ENCODE measurements around the gene NDUFC1.
"Not testable (repeated sequence)": the region's sequence is repeated elsewhere in the genome, so short reads cannot be mapped to it uniquely, and the experiment has no call there.

The NDUFC1 gene

GRCh38 chr4:139279760-139280620 is 22.3 kb downstream of the NDUFC1 start, which contains the start of gene MGARP:
MGARP (minus strand) TSS chr4:139280225; CDS start chr4:139280158, 67 bp downstream.
- peak; percentile 25 for DNase-seq
- peak; percentile 81 to 90 for ATAC-seq (replicated peaks)
- Mint-ChIP-seq H3K4me1 (peaks cover 14 to 21% of the 10 kb centered on the region in 2 donors), H3K27me3 (peaks cover 27 to 30% of the 10 kb centered on the region in 2 donors), H3K36me3 (peaks cover 7 to 9% of the 10 kb centered on the region in 2 donors), H3K9me3 (peaks cover 4 to 6% of the 10 kb centered on the region in 2 donors), H3K4me3 (peak within 1 kb of the TSS; percentile 84 to 93), H3K27ac (peak within 1 kb of the TSS; percentile 33)

DNA sequence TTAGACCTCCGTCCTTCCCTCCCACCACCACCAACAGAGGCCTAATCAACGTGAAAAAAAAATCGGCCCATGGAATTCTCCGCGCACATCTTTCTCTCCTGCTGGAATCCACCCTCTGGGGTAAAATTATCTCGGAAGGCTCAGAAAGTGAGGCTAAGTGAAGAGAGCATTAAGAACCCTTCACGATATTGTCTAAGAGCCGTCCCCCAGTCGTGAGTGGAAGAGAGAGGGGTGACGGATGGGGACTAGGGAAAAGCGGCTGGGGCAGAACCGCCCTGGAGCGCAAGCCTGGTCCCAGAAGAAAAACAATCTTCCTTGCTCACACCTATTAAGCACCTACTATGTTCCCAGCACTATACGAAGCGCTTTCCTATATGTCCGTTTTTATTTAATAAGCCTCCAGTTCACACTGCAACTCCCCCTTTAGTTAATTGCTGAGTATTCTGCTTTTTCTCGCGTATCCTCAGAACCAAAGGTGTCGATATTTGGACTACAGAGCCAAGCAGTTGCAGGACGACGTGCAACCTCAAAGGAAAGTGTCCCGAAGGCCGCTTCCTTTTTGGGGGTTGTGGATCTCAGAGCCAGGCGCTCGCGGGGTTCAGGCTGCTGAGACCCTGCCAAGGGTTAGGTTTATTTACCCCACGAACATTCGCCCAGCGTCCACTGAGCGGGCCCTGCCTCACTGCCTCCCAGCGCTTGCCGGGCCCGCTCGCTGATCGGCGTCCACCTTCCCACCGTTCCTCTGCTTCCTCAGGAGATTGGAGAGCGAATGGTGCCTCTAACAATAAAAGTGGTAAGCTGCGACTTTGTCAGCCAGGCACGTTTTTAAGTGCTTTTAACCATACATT is 23.1 kb downstream of the NDUFC1 start:
- no peak for DNase-seq
- Mint-ChIP-seq H3K4me3 (peak overlapping the region; percentile 84 to 93), H3K4me1 (peaks cover 14 to 21% of the 10 kb centered on the region in 2 donors), H3K9me3 (peaks cover 0 to 2% of the 10 kb centered on the region in 2 donors), H3K36me3 (peaks cover 0 to 1% of the 10 kb centered on the region in 2 donors), H3K27me3 (peaks cover 27 to 30% of the 10 kb centered on the region in 2 donors), H3K27ac (no peak overlapping the region)
- peak; percentile 56 for ATAC-seq (replicated peaks)

DNA sequence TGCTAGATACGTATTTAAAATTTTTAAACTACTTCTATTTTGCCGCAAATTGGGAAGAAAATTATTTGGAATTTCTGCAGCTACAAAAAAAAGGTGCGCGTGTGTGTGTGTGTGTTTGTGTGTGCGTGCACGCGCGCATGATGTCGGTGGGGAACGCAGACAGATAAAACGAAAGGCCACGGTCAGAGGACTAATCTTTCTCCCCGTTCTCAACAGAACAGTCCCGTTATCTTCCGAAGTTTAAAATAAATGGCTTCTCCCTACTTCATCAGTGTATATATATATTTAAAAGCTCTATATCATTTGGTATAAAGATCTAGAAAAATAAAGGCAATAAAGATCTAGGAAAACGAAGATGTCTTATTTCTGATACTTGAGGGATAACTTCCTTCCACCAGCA is 23.8 kb downstream of the NDUFC1 start:
- peaks cover 14 to 21% of the 10 kb centered on the region in 2 donors for H3K4me1 Mint-ChIP-seq
- H3K4me3 Mint-ChIP-seq = peak overlapping the region; percentile 84 to 93
- no peak overlapping the region for H3K27ac Mint-ChIP-seq
- H3K27me3 Mint-ChIP-seq = peaks cover 27 to 30% of the 10 kb centered on the region in 2 donors
- H3K9me3 Mint-ChIP-seq = no peaks in the 10 kb centered on the region
- DNase-seq (no peak), ATAC-seq (replicated peaks) (no peak)
- H3K36me3 Mint-ChIP-seq = peaks cover 0 to 1% of the 10 kb centered on the region in 2 donors

DNA sequence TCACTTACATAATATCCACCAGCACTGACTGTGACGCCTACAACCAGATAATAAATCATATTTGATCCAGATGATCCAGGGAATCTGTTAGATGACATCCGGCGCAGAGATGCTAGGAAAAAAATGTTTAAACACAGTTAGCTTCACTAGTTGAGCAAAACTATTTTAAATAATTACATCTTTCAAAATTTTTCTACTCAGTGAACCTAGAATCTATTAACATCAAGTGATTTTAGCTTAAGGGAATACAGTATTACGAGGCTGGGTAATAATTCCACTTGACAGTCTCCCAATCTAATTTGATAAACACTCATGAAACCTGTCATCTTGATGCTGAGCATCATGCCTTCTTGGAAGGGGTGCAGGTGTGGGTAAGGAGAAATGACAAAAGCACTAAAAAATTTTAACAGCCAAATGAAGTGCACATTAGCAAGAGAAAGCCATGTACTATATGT is 27.0 kb downstream of the NDUFC1 start:
- no peak overlapping the region for H3K4me3 Mint-ChIP-seq
- no peak overlapping the region for H3K27ac Mint-ChIP-seq
- H3K27me3 Mint-ChIP-seq = peaks cover 23% of the 10 kb centered on the region in 2 donors
- peaks cover 14 to 20% of the 10 kb centered on the region in 2 donors for H3K4me1 Mint-ChIP-seq
- H3K9me3 Mint-ChIP-seq = no peaks in the 10 kb centered on the region
- peaks cover 0 to 1% of the 10 kb centered on the region in 2 donors for H3K36me3 Mint-ChIP-seq
- ATAC-seq (replicated peaks) = no peak
- DNase-seq = no peak

DNA sequence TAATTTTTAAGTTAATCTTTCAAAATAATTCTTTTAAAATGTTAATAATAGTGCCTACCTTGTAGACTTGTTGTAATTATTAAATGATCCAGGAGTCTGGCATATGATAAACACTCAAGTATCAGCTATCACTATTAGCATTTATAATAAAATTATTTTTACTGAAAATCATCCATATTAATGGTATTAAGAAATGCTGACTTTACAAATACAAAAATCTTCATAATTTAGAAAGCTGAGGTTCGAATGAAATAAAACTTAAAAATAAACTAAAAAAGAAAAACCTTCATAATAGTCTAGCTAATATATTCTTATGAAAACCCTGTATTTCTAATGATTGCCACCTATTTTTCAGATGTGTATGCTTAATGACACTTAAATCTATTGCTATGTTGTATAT is 27.5 kb downstream of the NDUFC1 start:
- ATAC-seq (replicated peaks) = no peak
- no peaks in the 10 kb centered on the region for H3K36me3 Mint-ChIP-seq
- peaks cover 9 to 14% of the 10 kb centered on the region in 2 donors for H3K4me1 Mint-ChIP-seq

DNA sequence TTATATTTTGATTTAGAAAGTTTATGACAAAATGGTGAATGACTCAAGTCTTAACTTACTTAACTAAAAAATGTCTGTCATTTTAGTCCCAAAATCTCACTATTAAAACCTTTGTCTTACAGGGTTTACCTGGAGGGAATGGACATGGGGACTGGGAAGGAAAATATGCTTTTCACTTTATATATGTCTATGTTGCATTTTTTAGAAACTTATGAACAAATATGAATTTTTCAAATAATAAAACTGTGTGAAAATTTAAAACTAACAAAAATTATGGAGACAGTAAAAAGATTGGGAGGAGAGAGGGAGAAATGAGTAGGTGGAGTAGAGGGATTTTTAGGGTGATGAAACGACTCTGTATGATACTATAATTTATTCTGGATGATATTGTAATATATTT is 28.4 kb downstream of the NDUFC1 start:
- H3K27ac Mint-ChIP-seq = no peak overlapping the region
- no peak for ATAC-seq (replicated peaks)
- no peak for DNase-seq
- no peaks in the 10 kb centered on the region for H3K9me3 Mint-ChIP-seq
- H3K36me3 Mint-ChIP-seq = no peaks in the 10 kb centered on the region
- H3K4me1 Mint-ChIP-seq = peaks cover 2 to 5% of the 10 kb centered on the region in 2 donors
- peaks cover 9% of the 10 kb centered on the region in 2 donors for H3K27me3 Mint-ChIP-seq
- H3K4me3 Mint-ChIP-seq = no peak overlapping the region

More for the DNA sequence above, 27.5 kb downstream of the NDUFC1 start:
- Mint-ChIP-seq H3K9me3 (no peaks in the 10 kb centered on the region), H3K27ac (no peak overlapping the region), H3K4me3 (no peak overlapping the region), H3K27me3 (peaks cover 18% of the 10 kb centered on the region in 2 donors)
- no peak for DNase-seq

- DNase-seq (no peak), ATAC-seq (replicated peaks) (no peak)
- Mint-ChIP-seq H3K4me1 (peaks cover 15 to 16% of the 10 kb centered on the region in 2 donors), H3K9me3 (no peaks in the 10 kb centered on the region), H3K27ac (no peak overlapping the region), H3K36me3 (no peaks in the 10 kb centered on the region), H3K4me3 (no peak overlapping the region), H3K27me3 (no peaks in the 10 kb centered on the region)
These were observed 35.0 kb downstream of the NDUFC1 start for GRCh38 chr4:139267301-139267700.

DNA sequence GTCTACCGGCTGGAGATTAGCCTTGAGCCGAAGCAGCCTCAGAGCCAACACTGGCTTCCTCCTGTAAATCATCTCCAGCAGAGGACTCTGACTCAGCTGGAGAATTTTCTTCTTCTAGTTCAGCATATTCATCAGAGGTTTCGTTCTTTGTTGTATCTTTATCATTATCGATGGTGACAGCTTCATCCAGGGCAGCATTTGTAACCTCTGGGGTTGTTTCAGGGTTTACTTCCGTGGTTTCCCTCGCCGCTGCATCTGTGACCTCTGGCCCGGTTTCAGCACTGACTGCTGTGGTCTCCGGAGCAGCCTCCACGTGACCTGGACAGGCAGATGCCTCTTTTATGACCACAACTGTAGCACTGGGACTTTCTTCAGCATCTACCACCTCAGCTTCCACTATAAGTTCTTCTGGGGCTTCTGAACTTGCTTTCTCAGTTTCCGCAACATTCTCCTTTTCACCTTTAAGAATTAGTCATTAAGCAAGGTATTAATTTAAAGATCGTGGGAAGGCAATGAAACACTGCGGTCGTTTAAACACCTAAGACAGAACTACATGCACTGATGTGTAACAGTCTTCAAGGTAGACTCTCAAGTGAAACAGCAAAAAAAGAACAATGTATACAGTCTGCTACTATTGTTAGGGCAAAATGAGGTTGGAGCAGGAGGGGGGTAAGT is 35.6 kb downstream of the NDUFC1 start:
- H3K4me1 Mint-ChIP-seq = peaks cover 15 to 16% of the 10 kb centered on the region in 2 donors
- peak overlapping the region; percentile 73 to 79 for H3K4me3 Mint-ChIP-seq
- no peaks in the 10 kb centered on the region for H3K9me3 Mint-ChIP-seq
- DNase-seq = peak; percentile 90
- no peaks in the 10 kb centered on the region for H3K36me3 Mint-ChIP-seq
- ATAC-seq (replicated peaks) = peak; percentile 96 to 97
- no peaks in the 10 kb centered on the region for H3K27me3 Mint-ChIP-seq
- H3K27ac Mint-ChIP-seq = peak overlapping the region; percentile 80

DNA sequence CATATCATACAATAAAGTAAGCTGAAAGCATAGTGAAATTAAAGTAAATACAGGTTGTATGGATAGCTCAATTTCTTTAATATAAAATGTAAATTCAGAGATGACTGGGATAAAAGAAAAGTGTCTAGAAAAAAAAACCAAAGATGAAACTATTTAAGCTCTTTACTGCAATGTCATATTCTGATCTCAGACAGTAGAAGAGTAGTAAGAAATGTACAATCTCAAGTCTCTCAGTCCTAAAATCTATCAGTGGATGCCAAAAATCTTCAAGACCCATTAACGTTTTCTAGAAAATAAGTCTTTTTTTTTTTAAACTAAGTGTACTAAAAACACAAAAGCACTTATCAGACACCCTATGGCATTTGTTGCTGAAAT is 36.1 kb downstream of the NDUFC1 start:
- DNase-seq (no peak), ATAC-seq (replicated peaks) (no peak)
- H3K27me3 Mint-ChIP-seq = no peaks in the 10 kb centered on the region
- peak overlapping the region in 1 of 2 donors; percentile 79 for H3K4me3 Mint-ChIP-seq
- no peak overlapping the region for H3K27ac Mint-ChIP-seq
- H3K4me1 Mint-ChIP-seq = peaks cover 15 to 16% of the 10 kb centered on the region in 2 donors
- no peaks in the 10 kb centered on the region for H3K9me3 Mint-ChIP-seq
- no peaks in the 10 kb centered on the region for H3K36me3 Mint-ChIP-seq

- no peaks in the 10 kb centered on the region for H3K27me3 Mint-ChIP-seq
- H3K4me1 Mint-ChIP-seq = peaks cover 15 to 16% of the 10 kb centered on the region in 2 donors
- H3K9me3 Mint-ChIP-seq = no peaks in the 10 kb centered on the region
- no peak for ATAC-seq (replicated peaks)
- no peak overlapping the region for H3K4me3 Mint-ChIP-seq
- no peak for DNase-seq
- H3K27ac Mint-ChIP-seq = no peak overlapping the region
- no peaks in the 10 kb centered on the region for H3K36me3 Mint-ChIP-seq
These were observed 36.6 kb downstream of the NDUFC1 start for GRCh38 chr4:139265654-139266053.

GRCh38 chr4:139256349-139256748 is 45.9 kb downstream of the NDUFC1 start:
- Mint-ChIP-seq H3K27me3 (peaks cover 0 to 3% of the 10 kb centered on the region in 2 donors), H3K4me3 (no peak overlapping the region), H3K27ac (no peak overlapping the region), H3K36me3 (no peaks in the 10 kb centered on the region), H3K4me1 (peaks cover 6 to 7% of the 10 kb centered on the region in 2 donors), H3K9me3 (no peaks in the 10 kb centered on the region)
- ATAC-seq (replicated peaks) = no peak
- DNase-seq = no peak

GRCh38 chr4:139255581-139255980 is 46.7 kb downstream of the NDUFC1 start:
- not testable (repeated sequence) for H3K4me1 Mint-ChIP-seq; H3K9me3 Mint-ChIP-seq; ATAC-seq (replicated peaks); H3K27me3 Mint-ChIP-seq; H3K4me3 Mint-ChIP-seq; H3K36me3 Mint-ChIP-seq; DNase-seq; H3K27ac Mint-ChIP-seq

DNA sequence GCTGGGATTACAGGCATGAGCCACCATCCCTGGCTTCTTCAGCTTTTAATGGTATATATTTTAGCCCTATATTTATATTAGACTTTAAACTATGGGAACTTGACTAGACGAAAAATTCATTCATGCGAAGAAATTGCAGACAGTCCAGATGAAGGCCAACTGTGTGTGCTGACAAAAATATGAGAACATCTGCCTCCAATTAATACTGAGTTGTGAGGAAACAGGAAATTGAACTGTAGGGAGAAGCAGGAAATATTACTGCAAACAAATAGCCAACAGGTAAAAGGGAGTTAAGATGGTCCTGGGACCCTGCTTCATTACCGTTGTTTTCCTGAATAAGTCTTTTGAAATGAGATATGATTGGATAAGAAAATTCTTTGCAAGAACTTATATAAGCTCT is 48.6 kb downstream of the NDUFC1 start:
- Mint-ChIP-seq H3K36me3 (no peaks in the 10 kb centered on the region), H3K9me3 (no peaks in the 10 kb centered on the region), H3K4me3 (no peak overlapping the region), H3K27me3 (no peaks in the 10 kb centered on the region), H3K4me1 (peaks cover 6 to 7% of the 10 kb centered on the region in 2 donors), H3K27ac (no peak overlapping the region)
- DNase-seq (no peak), ATAC-seq (replicated peaks) (no peak)

- no peak overlapping the region for H3K27ac Mint-ChIP-seq
- ATAC-seq (replicated peaks) = peak; percentile 58 to 66
These were observed 49.2 kb downstream of the NDUFC1 start for GRCh38 chr4:139253046-139253445.

More at GRCh38 chr4:139253046-139253445, 49.2 kb downstream of the NDUFC1 start:
- Mint-ChIP-seq H3K36me3 (no peaks in the 10 kb centered on the region), H3K9me3 (no peaks in the 10 kb centered on the region), H3K4me1 (peaks cover 6 to 7% of the 10 kb centered on the region in 2 donors), H3K4me3 (no peak overlapping the region), H3K27me3 (no peaks in the 10 kb centered on the region)
- no peak for DNase-seq

Data from stimulated activated naive B cell treated with anti-CD40 and anti-IgM and Interleukin-4, amounts not matched to agents 10 μg/mL and 1 μg/mL and 100 μg/mL, for 72 hours (primary cell).